Fibroblast of skin of back (primary cell): ENCODE measurements around the gene GSE1. TPM values are rescaled to one million over a fixed set of nuclear protein-coding genes. Genes with fewer than 3 reads are reported as not detected.

Source experiments
- DNase-seq: peaks from one replicate; pipeline ENCODE4 v3.0.0-alpha.2; 2013
- polyA plus RNA-seq, 2 experiments: library from polyadenylated mRNA; unstranded; fragments of 120-200 nt; gene quantifications; one replicate each; pipeline ENCODE4 v1.2.1, GENCODE V29; 2013; ENCODE audit not compliant: insufficient read length in 2 of 2

GSE1 gene
- polyA plus RNA-seq (2013, experiment 1 of 2; ENCODE audit: insufficient read length), result 27.0 TPM
- polyA plus RNA-seq (2013, experiment 2 of 2; ENCODE audit: insufficient read length), result 28.1 TPM

- DNase-seq, result peak; percentile 77
Measured at GRCh38 chr16:85612801-85613603, at the start of gene GSE1. TSS of gene GSE1 (plus strand) at chr16:85613322. CDS start at chr16:85613392, 70 bp downstream.

GRCh38 chr16:85563515-85564276 lies 49.4 kb upstream of the GSE1 start:
- DNase-seq, result no peak

GRCh38 chr16:85564277-85565051 lies 48.7 kb upstream of the GSE1 start:
- no peak for DNase-seq

- no peak for DNase-seq
Measured at GRCh38 chr16:85565340-85565739, 47.8 kb upstream of the GSE1 start.

- DNase-seq, result no peak
Measured at GRCh38 chr16:85565801-85566526, 47.2 kb upstream of the GSE1 start.

GRCh38 chr16:85566561-85567100 lies 46.5 kb upstream of the GSE1 start:
- DNase-seq, result no peak

- DNase-seq, result no peak
Measured at GRCh38 chr16:85567101-85567866, 45.8 kb upstream of the GSE1 start.

GRCh38 chr16:85567935-85568334 lies 45.2 kb upstream of the GSE1 start:
- no peak for DNase-seq

- DNase-seq, result no peak
Measured at GRCh38 chr16:85568519-85568918, 44.6 kb upstream of the GSE1 start.

GRCh38 chr16:85569039-85569614 lies 44.0 kb upstream of the GSE1 start:
- no peak for DNase-seq

- peak; percentile 70 for DNase-seq
Measured at GRCh38 chr16:85569615-85570212, 43.4 kb upstream of the GSE1 start.

- no peak for DNase-seq
Measured at GRCh38 chr16:85570213-85570734, 42.8 kb upstream of the GSE1 start.

- DNase-seq, result no peak
Measured at GRCh38 chr16:85570735-85571562, 42.2 kb upstream of the GSE1 start.

- DNase-seq, result no peak
Measured at GRCh38 chr16:85571563-85571812, 41.6 kb upstream of the GSE1 start.

GRCh38 chr16:85571813-85572619 lies 41.1 kb upstream of the GSE1 start:
- no peak for DNase-seq

- DNase-seq, result no peak
Measured at GRCh38 chr16:85573045-85573695, 40.0 kb upstream of the GSE1 start.

- DNase-seq, result peak; percentile 84
Measured at GRCh38 chr16:85573696-85574641, 39.2 kb upstream of the GSE1 start.
